NCI-H226 (cell line): ENCODE measurements around the gene BACH2.
A peak's percentile ranks its signal among the peaks of the same experiment; 100 is the strongest.
"Not testable (repeated sequence)": the region's sequence is repeated elsewhere in the genome, so short reads cannot be mapped to it uniquely, and the experiment has no call there.

Experiments
- DNase-seq: peaks from one replicate; pipeline ENCODE4 v3.0.0-alpha.2; 2015

Gene BACH2

DNA sequence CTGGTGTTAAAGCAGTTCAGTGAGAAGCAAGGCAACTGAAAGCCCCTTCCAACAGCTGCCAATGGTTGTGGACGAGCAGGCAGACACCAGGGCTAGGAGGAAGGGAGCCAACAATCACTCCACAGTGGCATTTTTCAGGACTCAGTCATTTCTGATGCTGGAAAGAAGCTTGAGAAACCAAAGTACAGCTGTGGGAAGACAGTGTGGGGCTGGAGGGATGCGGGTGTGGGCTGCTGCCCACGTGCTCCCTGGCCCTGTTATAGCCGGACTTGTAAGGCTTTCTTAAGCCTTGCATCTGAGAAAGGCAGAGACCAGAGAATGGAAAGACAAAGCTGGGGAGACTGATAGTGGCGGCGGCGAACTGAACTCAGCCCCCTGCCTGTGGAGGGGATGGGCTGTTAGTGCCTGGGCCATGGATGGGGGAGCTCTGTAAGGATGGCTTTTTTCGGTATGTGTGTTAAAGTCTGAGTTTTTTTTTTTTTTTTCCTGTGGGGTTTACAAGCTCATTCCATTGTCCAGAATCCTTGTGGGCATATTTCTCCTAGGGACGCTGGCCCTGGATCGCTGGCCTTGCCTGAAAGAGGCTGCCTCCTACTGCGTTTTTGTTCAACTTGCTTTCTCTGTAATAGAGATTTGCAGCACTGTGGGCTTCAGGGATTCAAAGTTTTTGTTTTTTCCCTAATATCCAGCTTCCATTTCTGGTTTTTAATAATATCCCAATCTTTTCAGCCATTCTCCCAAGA lies 310.7 kb downstream of the BACH2 start:
- no peak for DNase-seq

DNA sequence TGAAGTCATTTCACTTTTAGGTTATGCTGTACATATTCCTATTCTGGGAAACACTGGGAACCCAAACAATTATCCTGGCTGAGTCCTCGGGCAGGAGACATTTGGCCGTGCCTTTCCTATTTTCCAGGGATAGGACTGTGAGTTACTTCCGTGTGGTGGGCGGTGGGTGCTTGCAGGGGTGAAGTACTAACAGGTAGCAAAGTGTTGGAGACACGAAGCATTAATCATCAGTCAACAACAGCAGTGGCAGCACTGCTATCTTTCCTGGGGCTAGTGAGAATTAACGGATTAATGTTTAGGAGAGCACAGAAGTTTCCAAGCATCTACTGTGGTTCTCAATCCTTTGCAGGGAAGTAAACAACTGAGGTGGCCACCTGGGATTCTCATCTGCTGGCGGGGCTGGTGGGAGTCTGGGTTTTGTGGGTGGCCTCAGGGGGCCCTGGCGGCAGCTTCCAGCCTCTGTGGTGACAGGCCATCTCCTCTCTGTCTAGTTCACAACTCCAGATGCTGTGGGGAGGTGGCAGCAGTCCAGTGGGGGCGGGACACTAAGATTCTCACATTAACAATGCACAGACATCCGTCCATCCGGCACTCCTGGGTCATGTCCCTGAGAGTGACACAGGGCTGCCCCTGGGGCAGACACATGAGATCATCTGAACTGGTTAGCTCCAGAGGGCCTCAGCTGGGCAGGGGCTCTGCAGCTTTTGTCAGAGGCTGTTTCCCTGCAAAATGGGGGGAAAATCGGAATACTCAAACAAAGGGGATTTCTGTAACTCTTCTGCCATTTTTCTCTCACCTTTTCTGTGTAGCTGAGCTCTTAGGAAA lies 311.5 kb downstream of the BACH2 start:
- DNase-seq, result no peak

DNA sequence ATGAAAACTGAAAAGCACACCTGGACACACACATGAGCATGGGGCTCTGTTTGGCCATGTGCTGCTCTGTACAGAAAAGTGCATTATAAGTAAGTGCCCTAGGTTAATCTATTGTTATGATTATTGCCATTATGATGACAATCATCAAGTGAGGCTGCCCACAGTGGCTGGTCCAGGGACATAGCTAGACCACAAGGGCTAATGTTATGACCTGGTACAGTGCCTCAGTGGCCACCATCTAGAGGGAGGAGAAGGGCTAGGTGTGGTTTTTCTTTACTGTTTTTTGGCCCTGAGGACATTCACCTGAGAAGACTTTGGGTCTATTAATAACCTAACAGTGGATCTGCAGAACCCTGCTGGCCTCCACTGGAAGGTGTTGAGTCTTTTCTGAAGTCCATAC lies 316.3 kb downstream of the BACH2 start:
- DNase-seq, result no peak

DNA sequence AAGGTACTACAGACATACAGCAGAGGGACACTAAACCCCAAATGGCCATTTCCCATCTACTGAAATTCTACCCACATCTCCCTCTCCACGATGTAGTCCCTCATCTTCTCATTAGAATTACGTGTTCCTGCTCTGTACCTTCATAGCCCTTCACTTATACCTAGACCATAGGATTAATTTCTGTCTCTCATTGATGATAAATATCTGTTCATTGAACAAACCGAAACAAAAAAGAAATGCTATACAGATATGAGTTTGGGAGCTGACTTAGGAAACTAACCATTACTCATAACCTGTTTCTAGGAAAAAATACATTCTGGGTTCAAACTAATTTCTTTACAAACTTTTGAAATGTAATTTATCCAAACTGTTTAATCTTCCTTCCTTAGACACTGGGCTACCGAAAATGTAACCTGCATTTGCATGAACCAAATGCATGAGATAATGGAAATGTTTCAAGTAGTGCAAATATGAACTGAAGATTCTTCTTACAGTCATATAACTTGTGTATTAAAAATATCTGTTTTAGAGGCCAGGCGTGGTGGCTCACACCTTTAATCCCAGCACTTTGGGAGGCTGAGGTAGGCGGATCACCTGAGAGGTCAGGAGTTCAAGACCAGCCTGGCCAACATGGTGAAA lies 317.0 kb downstream of the BACH2 start:
- no peak for DNase-seq

DNA sequence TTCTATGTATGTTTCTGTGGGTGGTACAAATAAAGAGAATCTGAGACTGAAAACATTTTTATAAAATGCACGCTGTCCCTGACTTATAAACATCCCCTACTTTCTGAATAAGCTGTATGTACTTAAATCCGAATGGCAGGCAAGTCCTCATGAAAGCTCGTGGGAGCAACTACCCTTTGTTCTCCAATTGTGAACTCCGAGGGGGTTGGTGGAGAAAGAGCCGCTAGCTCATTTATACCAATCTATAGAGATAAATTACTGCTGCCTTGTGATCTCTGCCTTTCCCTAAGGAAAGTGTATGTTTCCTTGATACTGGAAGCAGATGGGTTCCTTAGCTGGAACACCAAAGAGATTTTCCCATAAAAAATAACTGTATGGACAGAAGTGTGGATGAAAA lies 317.9 kb downstream of the BACH2 start:
- no peak for DNase-seq

DNA sequence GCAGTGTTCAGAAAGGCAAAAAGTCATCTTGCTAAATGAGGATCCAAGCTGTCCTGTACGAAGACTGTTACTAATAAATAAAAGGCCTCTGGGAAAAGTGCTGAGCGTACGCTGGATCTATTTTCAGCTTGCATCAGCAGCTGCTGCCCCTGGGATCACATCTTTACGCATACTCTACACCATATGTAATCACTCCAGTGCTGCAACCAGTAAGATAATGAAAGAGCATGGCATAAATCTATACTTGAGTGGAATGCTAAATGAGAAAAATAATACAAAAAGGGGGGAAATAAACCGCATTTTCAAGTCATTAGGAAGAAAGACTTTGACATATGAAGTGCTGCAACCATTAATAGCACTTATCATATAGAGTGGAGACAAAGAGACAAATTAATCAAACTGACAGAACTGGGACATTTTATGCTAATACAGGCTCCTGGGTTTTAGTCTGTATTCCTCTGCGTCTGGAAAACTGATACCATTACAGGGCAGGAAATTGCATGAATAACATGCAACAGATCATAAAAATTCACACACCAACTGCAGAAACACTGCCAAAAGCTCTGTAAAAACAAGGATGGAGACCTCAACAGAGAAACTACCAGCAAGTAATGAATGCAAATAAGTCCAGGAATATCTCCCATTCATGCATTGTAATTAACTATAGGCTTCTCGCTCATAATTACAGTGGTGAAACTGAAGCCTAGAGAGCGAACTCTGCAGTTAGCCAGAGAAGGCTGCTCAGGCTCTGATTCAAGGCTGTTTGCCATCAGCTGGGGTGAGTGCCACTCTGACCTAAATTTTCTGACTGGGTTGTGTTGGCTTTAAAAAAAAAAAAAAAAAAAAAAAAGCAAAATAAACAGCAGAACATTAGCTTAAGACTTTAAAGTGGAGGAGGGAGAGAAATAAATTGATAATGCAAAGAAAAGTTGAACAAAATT lies 318.6 kb downstream of the BACH2 start:
- no peak for DNase-seq

DNA sequence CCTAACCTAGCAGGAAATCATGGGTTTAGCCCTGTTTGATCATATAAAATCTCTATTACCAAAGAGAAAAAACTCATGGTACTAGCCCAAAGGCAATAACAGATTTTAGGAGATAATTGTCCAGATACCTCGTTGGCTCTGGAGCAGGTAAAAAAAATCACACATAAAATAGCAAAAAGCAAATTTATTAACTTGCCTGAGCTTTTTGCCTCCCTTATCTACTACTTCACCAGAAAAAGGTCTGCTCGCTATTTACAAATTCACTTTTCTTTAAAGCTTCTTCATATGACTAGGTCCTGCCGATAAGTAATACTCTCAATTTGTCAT lies 320.0 kb downstream of the BACH2 start:
- no peak for DNase-seq

DNA sequence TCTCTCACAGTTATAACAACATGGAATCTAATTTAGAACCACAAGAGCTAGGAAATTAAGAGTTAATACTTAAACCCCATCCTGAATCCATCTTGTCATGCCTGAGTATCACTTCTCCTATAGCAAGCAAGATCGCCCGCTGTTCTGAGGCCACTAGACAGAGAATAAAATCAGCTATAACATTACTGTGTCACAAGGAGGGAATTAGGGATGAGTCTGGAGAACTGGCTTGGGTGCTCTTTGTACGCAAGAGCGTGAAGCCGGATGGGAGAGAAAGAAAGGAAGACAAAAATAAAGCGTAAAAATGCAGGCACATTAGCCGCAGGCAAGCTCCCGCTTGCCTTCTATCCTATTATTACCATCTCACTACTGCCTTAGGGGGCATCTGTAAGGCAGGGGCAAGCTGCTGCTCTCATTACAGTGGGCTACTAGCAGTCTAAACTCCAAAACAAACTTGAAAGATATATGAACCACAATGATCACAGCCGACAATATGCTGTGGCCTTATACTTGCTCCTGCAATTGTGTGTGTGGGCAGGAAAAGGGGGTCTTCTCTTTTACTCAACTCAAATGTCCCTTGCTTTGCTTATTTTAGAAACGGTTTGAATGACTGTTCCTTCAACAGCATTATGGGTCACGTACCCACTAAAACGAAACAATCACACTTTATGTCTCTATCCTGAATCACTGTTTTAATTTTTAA lies 320.5 kb downstream of the BACH2 start:
- DNase-seq, result no peak

DNA sequence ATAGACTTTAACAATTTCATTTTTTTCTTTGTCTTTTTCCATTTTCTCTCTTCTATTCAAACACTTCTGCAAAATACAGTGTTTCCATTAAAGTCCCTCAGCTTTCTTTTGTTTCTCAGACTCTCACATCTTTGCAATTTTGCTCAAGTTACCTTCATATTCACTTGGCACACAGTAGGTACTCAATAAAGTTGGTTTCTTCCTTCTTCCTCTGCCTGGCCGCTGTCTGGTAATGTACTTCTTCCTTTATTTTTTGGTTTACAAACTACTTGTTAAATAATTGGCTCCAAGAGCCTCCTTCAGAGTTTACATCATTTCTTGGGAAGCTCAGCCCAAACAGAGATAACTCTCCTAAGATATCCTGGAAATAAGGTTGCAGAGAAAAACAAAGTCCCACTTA lies 321.3 kb downstream of the BACH2 start:
- no peak for DNase-seq

DNA sequence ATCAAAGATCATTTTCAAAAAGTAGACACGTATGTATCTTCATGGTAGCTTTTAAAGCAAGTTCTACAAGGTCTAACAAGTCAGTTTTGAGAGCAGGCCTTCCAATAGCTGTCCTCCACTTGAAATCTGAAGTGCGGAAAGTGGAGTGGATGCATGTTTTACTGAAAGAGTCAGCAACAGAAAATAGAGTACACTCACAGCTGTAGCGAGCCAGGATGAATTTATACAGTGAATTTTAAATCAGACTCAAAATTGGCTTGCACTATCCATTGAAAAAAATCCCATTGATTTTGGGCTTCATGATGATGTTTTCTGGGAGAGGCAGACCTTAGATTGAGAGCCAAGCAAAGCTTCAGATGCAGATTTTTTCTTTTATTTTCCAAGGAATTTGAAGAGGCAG lies 321.8 kb downstream of the BACH2 start:
- DNase-seq, result no peak

DNA sequence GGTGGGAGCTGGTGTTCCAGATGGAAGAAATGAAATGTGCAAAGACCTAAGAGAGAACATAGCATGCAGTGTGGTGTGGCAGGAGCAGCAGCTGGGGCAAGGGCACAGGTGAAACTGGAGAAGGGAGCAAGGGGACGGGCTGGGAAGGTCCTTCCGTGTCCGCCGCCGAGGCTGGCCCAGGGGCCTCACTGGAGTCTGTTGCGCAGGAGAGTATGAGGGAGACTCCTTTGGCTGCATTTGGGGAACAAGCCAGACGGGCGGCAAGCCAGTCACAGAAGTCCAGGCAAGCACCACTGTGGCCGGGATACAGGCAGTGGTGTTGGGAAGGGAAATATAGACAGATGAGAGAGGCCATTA lies 324.6 kb downstream of the BACH2 start:
- DNase-seq, result no peak

DNA sequence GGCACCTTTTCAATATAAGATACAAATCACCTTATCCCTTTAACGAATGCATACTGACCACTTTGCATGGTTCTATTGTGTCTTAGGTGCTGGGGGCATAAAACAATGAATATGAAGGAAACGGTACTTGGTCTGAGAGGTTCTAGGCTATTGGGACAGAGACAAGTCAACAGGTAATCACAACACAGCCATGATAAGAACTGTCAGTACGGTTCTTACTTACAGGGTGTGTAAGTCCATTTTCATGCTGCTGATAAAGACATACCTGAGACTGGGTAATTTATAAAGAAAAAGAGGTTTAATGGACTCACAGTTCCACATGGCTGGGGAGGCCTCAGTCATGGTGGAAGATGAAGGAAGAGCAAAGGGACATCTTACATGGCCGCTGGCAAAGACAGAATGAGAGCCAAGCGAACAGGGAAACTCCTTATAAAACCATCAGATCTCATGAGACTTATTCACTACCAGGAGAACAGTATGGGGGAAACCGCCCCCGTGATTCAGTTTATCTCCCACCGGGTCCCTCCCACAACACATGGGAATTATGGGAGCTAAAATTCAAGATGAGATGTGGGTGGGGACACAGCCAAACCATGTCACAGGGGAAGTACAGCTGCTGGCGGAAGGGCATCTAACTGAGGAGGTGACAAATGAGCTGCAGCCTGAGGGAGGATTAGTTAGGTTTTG lies 325.2 kb downstream of the BACH2 start:
- DNase-seq, result not testable (repeated sequence)

DNA sequence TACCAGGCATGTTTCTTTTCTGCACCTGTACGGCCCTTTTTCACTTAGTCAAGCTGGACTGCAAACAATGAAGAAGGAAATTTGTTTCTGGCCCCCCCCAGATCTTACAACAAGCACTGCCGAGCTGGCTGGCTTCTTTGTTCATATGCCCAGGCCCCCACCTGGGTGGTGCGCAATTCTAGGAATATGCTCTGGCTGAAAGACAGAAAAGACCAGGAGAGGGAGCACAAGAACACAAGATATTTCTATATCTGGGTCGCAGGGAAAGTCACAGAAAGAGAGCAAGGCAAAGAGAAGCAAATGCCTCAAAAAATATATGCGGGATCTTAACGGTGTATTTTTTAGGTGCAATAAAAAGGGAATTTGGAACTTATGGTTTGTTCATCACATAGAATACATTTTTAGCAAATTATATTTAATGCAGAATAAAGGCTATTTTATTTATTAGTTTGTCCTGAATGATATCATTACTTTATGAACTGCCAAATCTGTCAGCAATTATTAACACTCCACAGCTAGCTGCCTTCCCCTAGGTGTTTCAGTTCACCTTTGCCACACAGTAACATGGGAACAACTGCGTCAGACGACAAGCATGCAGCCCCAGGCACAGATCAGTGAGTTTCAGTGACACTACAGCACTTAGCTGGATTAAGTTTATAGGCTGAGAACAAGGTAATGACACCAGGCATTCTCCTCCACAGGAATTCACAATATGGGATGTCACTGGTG lies 325.9 kb downstream of the BACH2 start:
- peak; percentile 45 for DNase-seq

DNA sequence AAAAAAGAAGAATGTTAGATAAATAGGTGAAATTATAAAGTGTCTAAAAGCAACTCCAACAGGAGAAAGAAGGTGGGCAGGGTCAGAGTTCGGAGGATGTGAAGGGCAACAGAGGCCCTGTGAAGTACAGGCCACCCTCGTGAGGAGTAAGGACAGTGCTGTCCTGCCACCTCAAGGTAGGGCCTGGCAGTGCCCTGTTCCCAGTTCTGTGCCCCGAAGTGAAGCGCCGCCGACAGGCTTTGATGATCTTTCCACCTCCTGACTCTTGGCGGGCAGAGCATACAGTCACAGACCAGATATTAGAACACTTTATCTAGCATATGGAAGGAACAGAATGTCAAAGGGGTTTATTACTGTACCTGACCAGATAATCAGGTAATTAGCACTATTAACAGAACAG lies 326.6 kb downstream of the BACH2 start:
- no peak for DNase-seq

DNA sequence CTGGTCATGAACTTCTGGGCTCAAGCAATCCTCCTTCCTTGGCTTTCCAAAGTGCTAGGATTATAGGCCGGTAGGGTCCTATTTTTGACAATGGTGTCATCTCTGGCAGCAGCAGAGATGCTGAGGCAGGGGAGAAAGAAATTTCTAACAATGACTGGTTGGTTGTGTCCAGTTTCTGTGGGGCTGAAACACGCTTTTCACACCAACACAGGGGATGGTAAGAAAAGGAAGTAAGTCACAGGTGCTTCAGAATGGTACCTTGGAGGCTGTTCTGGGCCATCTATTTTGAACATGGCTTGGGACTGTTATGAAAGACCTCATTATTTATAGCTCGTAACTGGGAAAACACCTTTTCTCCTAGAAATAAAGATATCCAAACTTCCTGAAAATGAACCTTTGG lies 329.7 kb downstream of the BACH2 start:
- DNase-seq, result no peak

DNA sequence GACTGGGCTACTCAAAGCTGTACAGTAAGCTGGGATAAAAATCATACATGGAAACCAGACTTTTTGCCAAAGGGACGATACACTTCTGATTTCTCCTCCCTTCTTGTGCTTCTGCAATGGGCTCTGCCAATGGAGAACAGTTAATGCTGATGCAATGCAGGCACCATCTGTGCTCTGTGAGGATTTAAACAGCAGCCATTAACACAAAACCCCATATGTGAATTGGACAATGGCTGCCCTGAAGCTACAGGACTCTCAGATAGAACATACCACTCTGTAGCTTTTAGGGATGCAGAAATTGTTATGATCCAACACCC lies 330.5 kb downstream of the BACH2 start:
- no peak for DNase-seq

DNA sequence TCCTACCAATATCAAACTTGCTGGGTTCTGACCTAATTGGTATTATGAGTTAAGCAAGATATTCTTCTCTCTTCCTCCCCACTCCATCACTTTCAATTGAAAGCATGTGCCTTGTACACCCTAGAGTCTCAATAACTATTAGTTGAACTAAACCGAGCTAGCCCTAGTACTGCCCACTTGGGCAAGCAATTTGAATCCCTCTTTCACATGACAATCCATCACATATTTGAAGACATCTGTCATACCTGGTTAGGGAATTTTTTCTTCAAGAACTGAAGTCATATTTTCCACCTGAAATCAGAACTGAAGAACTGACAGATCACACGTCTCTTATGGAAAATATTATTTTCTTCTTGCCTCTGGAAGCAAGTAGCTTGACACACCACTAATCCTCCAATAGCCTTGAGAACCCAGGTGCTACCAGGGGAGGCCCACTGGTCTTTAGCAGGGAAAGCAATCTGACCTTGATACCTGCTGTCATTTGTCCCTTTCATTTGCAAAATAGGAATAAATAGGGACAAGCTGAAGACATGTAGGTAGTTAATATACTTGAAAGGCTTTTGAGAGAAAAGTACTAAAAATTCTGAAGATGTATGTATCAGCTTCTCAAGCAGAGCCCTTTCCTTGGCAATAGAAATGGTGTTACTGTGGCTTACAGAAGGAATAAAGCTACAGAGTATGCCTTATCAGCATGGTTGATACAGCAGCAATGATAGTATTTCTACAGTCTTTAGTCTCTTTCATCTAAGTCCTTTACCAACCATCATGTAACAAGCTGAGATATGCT lies 331.0 kb downstream of the BACH2 start:
- DNase-seq, result no peak

DNA sequence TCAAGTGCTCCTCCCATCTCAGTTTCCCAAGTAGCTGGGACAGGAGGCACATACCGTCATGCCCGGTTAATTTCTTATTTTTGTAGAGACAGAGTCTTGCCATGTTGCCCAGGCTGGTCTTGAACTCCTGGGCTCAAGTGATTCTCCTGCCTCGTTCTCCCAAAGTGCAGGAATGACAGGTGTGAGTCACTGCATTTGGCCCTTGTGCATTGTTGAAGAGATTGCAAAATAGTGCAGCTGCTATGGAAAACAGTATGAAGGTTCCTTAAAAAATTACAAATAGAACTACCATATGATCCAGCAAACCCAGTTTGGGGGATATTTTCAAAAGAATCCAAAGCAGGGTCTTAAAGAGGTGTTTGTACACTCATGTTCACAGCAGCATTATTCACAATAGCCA lies 333.3 kb downstream of the BACH2 start:
- DNase-seq, result peak; percentile 24

DNA sequence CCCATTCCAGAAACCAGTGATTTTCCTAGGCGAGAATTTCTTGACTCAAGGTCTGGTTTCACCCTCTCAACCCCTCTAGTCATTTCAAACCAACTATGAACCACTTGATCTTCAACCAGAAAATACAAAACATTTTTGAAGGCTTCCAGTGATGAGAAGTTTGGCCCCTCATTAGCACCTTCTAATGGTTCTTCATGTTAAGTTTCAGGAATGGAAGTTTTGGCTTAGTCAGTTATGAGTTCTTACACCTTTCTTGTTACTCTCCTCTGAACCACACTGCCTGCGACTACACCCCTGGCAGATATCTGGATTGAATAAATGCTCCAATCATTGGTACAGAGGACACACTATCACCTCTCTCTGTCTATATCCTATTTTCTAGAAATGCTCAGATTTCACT lies 335.2 kb downstream of the BACH2 start:
- no peak for DNase-seq

DNA sequence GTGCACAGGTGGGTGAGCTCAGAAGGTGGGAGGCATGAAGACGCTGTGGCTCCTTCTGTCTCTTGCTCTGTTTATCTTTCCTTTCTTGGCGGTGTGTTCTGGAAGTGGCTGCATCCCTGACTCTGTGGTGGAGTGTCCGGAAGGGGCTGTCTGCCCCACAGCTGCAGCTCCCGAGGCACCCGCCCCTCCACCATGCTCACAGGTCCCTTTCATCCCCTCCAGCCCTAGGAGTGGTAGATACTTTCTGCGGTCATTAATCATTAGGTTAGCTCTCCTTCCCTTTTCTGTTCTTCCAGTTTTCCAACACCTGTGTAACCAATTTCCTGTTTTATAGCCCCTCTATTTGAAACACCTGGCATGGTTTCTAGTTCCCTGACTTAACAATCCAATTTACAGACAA lies 336.8 kb downstream of the BACH2 start:
- DNase-seq, result no peak

DNA sequence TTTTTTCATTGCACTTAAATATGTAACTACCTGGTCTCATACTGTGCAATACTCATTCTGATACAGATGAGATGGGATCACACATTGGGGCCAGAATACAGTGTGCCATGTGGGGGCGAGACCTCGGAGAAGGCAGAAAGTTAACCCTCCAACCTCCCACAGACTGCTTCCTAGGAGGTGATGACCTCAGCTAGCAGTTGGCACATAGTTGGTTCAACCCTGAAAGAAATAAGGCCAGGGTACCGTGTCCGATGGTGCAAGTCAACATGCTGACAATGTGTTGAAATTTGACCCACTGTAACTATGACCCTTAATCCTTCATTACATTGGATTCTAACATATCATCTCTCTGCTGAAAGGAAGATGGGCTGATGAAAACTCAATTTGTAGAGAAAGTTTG lies 340.5 kb downstream of the BACH2 start:
- DNase-seq, result no peak
